Nephron progenitor cell (in vitro differentiated cells): Measurements from ENCODE around the gene TEAD1.
A peak's percentile ranks its signal among the peaks of the same experiment; 100 is the strongest.

ENCODE experiments used
- DNase-seq: peaks from one replicate; pipeline ENCODE4 v3.0.0; 2021
- H3K27ac Mint-ChIP-seq: 2 replicates; pipeline ENCODE4 v1.8.0; 2021; ENCODE audit warnings: mild to moderate bottlenecking, moderate library complexity, mixed read lengths
- H3K27me3 Mint-ChIP-seq: 2 replicates; pipeline ENCODE4 v1.8.0; 2021; ENCODE audit warnings: mild to moderate bottlenecking, low read depth, mixed read lengths; ENCODE audit not compliant: poor library complexity
- H3K36me3 Mint-ChIP-seq: 2 replicates; pipeline ENCODE4 v1.8.0; 2021; ENCODE audit warnings: low read depth, mixed read lengths
- H3K4me1 Mint-ChIP-seq: 2 replicates; pipeline ENCODE4 v1.8.0; 2021; ENCODE audit warnings: mixed read lengths
- H3K4me3 Mint-ChIP-seq: 2 replicates; pipeline ENCODE4 v1.8.0; 2021; ENCODE audit warnings: mild to moderate bottlenecking, moderate library complexity, mixed read lengths
- H3K9me3 Mint-ChIP-seq: 2 replicates; pipeline ENCODE4 v1.8.0; 2021; ENCODE audit warnings: mild to moderate bottlenecking, moderate library complexity, mixed read lengths
- CTCF ChIP-seq: fragments of 200-600 bp; sonication (generic); IDR thresholded peaks from 2 replicates; pipeline ENCODE4 v1.5.0; 2021; ENCODE audit warnings: antibody characterized with exemption

TEAD1 gene

GRCh38 chr11:12721816-12722604 lies 47.8 kb downstream of the TEAD1 start:
- no peak for TF ChIP-seq CTCF
- Mint-ChIP-seq H3K27ac (peak overlapping the region; percentile 64), H3K4me3 (no peak overlapping the region), H3K36me3 (peaks cover 10% of the 10 kb centered on the region), H3K9me3 (no peaks in the 10 kb centered on the region), H3K4me1 (peaks cover 95% of the 10 kb centered on the region), H3K27me3 (no peaks in the 10 kb centered on the region)
- no peak for DNase-seq

GRCh38 chr11:12723421-12724300 lies 49.4 kb downstream of the TEAD1 start:
- peaks cover 10% of the 10 kb centered on the region for H3K36me3 Mint-ChIP-seq
- no peak for DNase-seq
- peak overlapping the region; percentile 65 for H3K4me3 Mint-ChIP-seq
- no peaks in the 10 kb centered on the region for H3K9me3 Mint-ChIP-seq
- H3K4me1 Mint-ChIP-seq = peaks cover 95% of the 10 kb centered on the region
- no peaks in the 10 kb centered on the region for H3K27me3 Mint-ChIP-seq
- TF ChIP-seq CTCF = no peak
- peak overlapping the region; percentile 98 for H3K27ac Mint-ChIP-seq

GRCh38 chr11:12724301-12725054 lies 50.3 kb downstream of the TEAD1 start:
- H3K36me3 Mint-ChIP-seq = peaks cover 10% of the 10 kb centered on the region
- H3K27ac Mint-ChIP-seq = peak overlapping the region; percentile 98

GRCh38 chr11:12725055-12725862 lies 51.0 kb downstream of the TEAD1 start:
- TF ChIP-seq CTCF = no peak
- Mint-ChIP-seq H3K36me3 (peaks cover 10% of the 10 kb centered on the region), H3K27me3 (no peaks in the 10 kb centered on the region), H3K27ac (peak overlapping the region; percentile 86), H3K4me3 (no peak overlapping the region), H3K4me1 (peaks cover 95% of the 10 kb centered on the region), H3K9me3 (no peaks in the 10 kb centered on the region)
- no peak for DNase-seq

More at GRCh38 chr11:12724301-12725054, 50.3 kb downstream of the TEAD1 start:
- Mint-ChIP-seq H3K4me3 (no peak overlapping the region), H3K27me3 (no peaks in the 10 kb centered on the region), H3K9me3 (no peaks in the 10 kb centered on the region), H3K4me1 (peaks cover 95% of the 10 kb centered on the region)
- TF ChIP-seq CTCF = no peak
- no peak for DNase-seq
